ENCODE results near the gene BDKRB2. TPM values are rescaled to one million over a fixed set of nuclear protein-coding genes. Genes with fewer than 3 reads are reported as not detected.

Gene BDKRB2
- total and polyA plus RNA-seq, 8 donors = 3.5 to 14.2 (median 6.1) TPM; not detected in 1

DNA sequence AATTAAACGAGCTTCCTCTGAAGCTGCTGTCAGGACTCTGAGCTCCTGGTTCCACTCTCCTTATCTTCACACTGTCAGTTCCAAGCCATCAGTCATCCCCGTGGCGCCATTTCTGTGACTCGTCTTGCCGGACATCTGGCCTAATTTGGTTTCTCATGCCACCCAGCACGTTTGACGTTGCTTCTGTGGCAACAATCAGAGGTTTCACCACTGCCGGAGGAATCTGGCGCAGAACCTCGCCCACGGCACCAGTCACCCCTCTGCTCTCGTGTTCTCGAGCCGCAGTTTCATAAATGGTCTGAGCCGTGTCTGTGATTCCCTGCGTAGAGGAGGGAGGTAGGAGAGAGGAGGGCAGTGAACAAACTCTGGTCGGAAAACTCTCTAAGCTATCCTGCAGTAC, 81.0 kb downstream of the BDKRB2 start:
- H3K4me3 ChIP-seq = no peak overlapping the region
- H3K36me3 ChIP-seq = peaks cover 17 to 74% (median 68%) of the 10 kb centered on the region in 4 donors
- H3K27ac ChIP-seq = peak overlapping the region in 3 of 5 donors; percentile 17 to 83 (median 27)
- intact Hi-C loops (cut with DNase I; ENCODE audit: low total_unique reads) = no loop called here
- 61 to 76% (median 75%) methylated on average over 16 to 17 of the region's 17 CpGs for WGBS, 5 donors
- TF ChIP-seq POLR2AphosphoS5 (IDR thresholded peaks at IDR 0.05) (peak; percentile 25 to 95 (median 64)), POLR2A (IDR thresholded peaks at IDR 0.05) (no peak), EP300 (IDR thresholded peaks at IDR 0.05) (peak; percentile 80)
- H3K9me3 ChIP-seq = no peaks in the 10 kb centered on the region
- peak in 1 of 2 donors; percentile 51 for DNase-seq
- no peaks in the 10 kb centered on the region for H3K27me3 ChIP-seq
- H3K4me1 ChIP-seq = peaks cover 0 to 13% (median 5%) of the 10 kb centered on the region in 4 donors

- intact Hi-C loops (cut with DNase I; ENCODE audit: low total_unique reads) = no loop called here
- Histone ChIP-seq H3K4me1 (peaks cover 0 to 13% (median 5%) of the 10 kb centered on the region in 4 donors), H3K27me3 (no peaks in the 10 kb centered on the region), H3K36me3 (peaks cover 19 to 80% (median 73%) of the 10 kb centered on the region in 4 donors), H3K27ac (peak overlapping the region in 2 of 5 donors; percentile 27 to 83), H3K9me3 (no peaks in the 10 kb centered on the region), H3K4me3 (no peak overlapping the region)
- 55 to 83% (median 79%) methylated on average over 1 of the region's 1 CpG for WGBS, 5 donors
- TF ChIP-seq EP300 (IDR thresholded peaks at IDR 0.05) = no peak
- TF ChIP-seq POLR2AphosphoS5 (IDR thresholded peaks at IDR 0.05) = no peak
- TF ChIP-seq, protein P1, sequence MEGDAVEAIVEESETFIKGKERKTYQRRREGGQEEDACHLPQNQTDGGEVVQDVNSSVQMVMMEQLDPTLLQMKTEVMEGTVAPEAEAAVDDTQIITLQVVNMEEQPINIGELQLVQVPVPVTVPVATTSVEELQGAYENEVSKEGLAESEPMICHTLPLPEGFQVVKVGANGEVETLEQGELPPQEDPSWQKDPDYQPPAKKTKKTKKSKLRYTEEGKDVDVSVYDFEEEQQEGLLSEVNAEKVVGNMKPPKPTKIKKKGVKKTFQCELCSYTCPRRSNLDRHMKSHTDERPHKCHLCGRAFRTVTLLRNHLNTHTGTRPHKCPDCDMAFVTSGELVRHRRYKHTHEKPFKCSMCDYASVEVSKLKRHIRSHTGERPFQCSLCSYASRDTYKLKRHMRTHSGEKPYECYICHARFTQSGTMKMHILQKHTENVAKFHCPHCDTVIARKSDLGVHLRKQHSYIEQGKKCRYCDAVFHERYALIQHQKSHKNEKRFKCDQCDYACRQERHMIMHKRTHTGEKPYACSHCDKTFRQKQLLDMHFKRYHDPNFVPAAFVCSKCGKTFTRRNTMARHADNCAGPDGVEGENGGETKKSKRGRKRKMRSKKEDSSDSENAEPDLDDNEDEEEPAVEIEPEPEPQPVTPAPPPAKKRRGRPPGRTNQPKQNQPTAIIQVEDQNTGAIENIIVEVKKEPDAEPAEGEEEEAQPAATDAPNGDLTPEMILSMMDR (IDR thresholded peaks at IDR 0.05) = no peak
- TF ChIP-seq POLR2A (IDR thresholded peaks at IDR 0.05) = no peak
- DNase-seq = no peak
These were observed 81.6 kb downstream of the BDKRB2 start for GRCh38 chr14:96286251-96286650.

GRCh38 chr14:96287856-96288255, 83.2 kb downstream of the BDKRB2 start:
- Histone ChIP-seq H3K4me1 (peaks cover 0 to 13% (median 5%) of the 10 kb centered on the region in 4 donors), H3K4me3 (no peak overlapping the region), H3K27ac (no peak overlapping the region), H3K9me3 (no peaks in the 10 kb centered on the region), H3K27me3 (no peaks in the 10 kb centered on the region), H3K36me3 (peaks cover 19 to 83% (median 70%) of the 10 kb centered on the region in 4 donors)
- DNase-seq = no peak
- intact Hi-C loops (cut with DNase I; ENCODE audit: low total_unique reads) = no loop called here
- WGBS, 5 donors = 79 to 94% (median 87%) methylated on average over 1 of the region's 1 CpG
- TF ChIP-seq EP300 (IDR thresholded peaks at IDR 0.05) (no peak), POLR2AphosphoS5 (IDR thresholded peaks at IDR 0.05) (no peak), POLR2A (IDR thresholded peaks at IDR 0.05) (no peak)
- TF ChIP-seq, protein P1 (IDR thresholded peaks at IDR 0.05) = no peak

Small RNAs within 50 kb of the gene (small RNA-seq; reads per million reads assigned to genes)
- gene CKS1BP1 = 0 reads per million in 4 donors

Other genes with a start within 250 kb of the BDKRB2 start
- gene C14orf132, start 165.5 kb upstream of the BDKRB2 start, total RNA-seq = 10 to 100 TPM in 4 of 5 donors, 1 to 10 TPM in 1; 7.5 to 22.8 (median 17.5) TPM
- gene C14orf132, start 165.5 kb upstream of the BDKRB2 start, polyA plus RNA-seq = 10 to 100 TPM in 1 of 3 donors, 1 to 10 TPM in 2; 4.6 to 10.0 (median 6.5) TPM
- gene BDKRB1, start 51.4 kb downstream of the BDKRB2 start, total RNA-seq = 1 to 10 TPM in 1 of 5 donors, under 1 TPM in 1, not detected in 3; 0.92 to 4.2 TPM
- 1 to 10 TPM; 1.2 to 7.1 (median 4.2) TPM for gene BDKRB1, start 51.4 kb downstream of the BDKRB2 start, polyA plus RNA-seq
- gene ATG2B, start 158.5 kb downstream of the BDKRB2 start, total RNA-seq = 10 to 100 TPM; 15.2 to 59.7 (median 37.4) TPM
- gene ATG2B, start 158.5 kb downstream of the BDKRB2 start, polyA plus RNA-seq = 1 to 10 TPM; 1.9 to 3.5 (median 3.2) TPM
- gene GSKIP, start 158.7 kb downstream of the BDKRB2 start, total RNA-seq = 10 to 100 TPM in 2 of 5 donors, 1 to 10 TPM in 3; 3.8 to 61.9 (median 7.1) TPM
- 10 to 100 TPM; 10.8 to 93.9 (median 23.7) TPM for gene GSKIP, start 158.7 kb downstream of the BDKRB2 start, polyA plus RNA-seq
- gene AK7, start 187.3 kb downstream of the BDKRB2 start, total RNA-seq = 1 to 10 TPM in 3 of 5 donors, not detected in 2; 3.1 to 6.5 (median 3.8) TPM
- gene AK7, start 187.3 kb downstream of the BDKRB2 start, polyA plus RNA-seq = 1 to 10 TPM; 1.2 to 2.1 (median 1.5) TPM